Trophoblast cell (in vitro differentiated cells and primary cell): ENCODE data around the gene TIMELESS.

Experiments
- DNase-seq, 2 donors: peaks; one replicate each; pipeline ENCODE4 v3.0.0-alpha.2; 2016
- H2AFZ ChIP-seq: 2 replicates; pipeline ENCODE4 v1.6.1; 2013; ENCODE audit warnings: low read length, moderate library complexity, mild to moderate bottlenecking; ENCODE audit not compliant: insufficient read depth, poor library complexity
- H2AK5ac ChIP-seq: 2 replicates; pipeline ENCODE4 v1.6.1; 2013; ENCODE audit warnings: mild to moderate bottlenecking, low read length
- H2BK120ac ChIP-seq: 2 replicates; pipeline ENCODE4 v1.6.1; 2013; ENCODE audit warnings: low read length, mild to moderate bottlenecking, moderate library complexity; ENCODE audit not compliant: insufficient read depth, poor library complexity
- H2BK12ac ChIP-seq: 2 replicates; pipeline ENCODE4 v1.6.1; 2013; ENCODE audit warnings: mild to moderate bottlenecking, low read length, moderate library complexity
- H2BK5ac ChIP-seq: 2 replicates; pipeline ENCODE4 v1.6.1; 2013; ENCODE audit warnings: low read length, low read depth, moderate library complexity, mild to moderate bottlenecking; ENCODE audit not compliant: poor library complexity
- H3K14ac ChIP-seq: 2 replicates; pipeline ENCODE4 v1.6.1; 2013; ENCODE audit warnings: mild to moderate bottlenecking, low read length
- H3K18ac ChIP-seq: 2 replicates; pipeline ENCODE4 v1.6.1; 2013; ENCODE audit warnings: mild to moderate bottlenecking, low read length
- H3K23ac ChIP-seq: 2 replicates; pipeline ENCODE4 v1.6.1; 2013; ENCODE audit warnings: low read length
- H3K27ac ChIP-seq: 2 replicates; pipeline ENCODE4 v1.5.1; 2013; ENCODE audit warnings: low read depth, mild to moderate bottlenecking, inconsistent platforms, low read length, moderate library complexity
- H3K27me3 ChIP-seq: 2 replicates; pipeline ENCODE4 v1.6.1; 2013; ENCODE audit warnings: inconsistent platforms, mild to moderate bottlenecking, low read length, moderate library complexity; ENCODE audit not compliant: insufficient read depth
- H3K36me3 ChIP-seq, 2 experiments: 1 replicate in 1 of 2; 2 replicates in 1 of 2; pipeline ENCODE4 v1.6.1; 2013; ENCODE audit warnings: low read length in 2 of 2, mild to moderate bottlenecking in 2 of 2, moderate library complexity in 1 of 2; ENCODE audit not compliant: insufficient read depth in 2 of 2, control insufficient read depth in 1 of 2
- H3K4ac ChIP-seq: 2 replicates; pipeline ENCODE4 v1.6.1; 2013; ENCODE audit warnings: low read depth, mild to moderate bottlenecking, low read length, moderate library complexity
- H3K4me1 ChIP-seq, 2 experiments: 1 replicate in 1 of 2; 2 replicates in 1 of 2; pipeline ENCODE4 v1.6.1; 2013; ENCODE audit warnings: low read length in 2 of 2, mild to moderate bottlenecking in 2 of 2, moderate library complexity in 1 of 2; ENCODE audit not compliant: insufficient read depth in 2 of 2, control insufficient read depth in 1 of 2
- H3K4me2 ChIP-seq: 2 replicates; pipeline ENCODE4 v1.6.1; 2013; ENCODE audit warnings: inconsistent platforms, mild to moderate bottlenecking, low read length, moderate library complexity
- H3K4me3 ChIP-seq: 2 replicates; pipeline ENCODE4 v1.5.1; 2013; ENCODE audit warnings: mild to moderate bottlenecking, low read depth, low read length, inconsistent platforms
- H3K79me1 ChIP-seq: one replicate; pipeline ENCODE4 v1.6.1; 2013; ENCODE audit warnings: low read length
- H3K79me2 ChIP-seq: 2 replicates; pipeline ENCODE4 v1.6.1; 2013; ENCODE audit warnings: low read length, mild to moderate bottlenecking; ENCODE audit not compliant: control insufficient read depth, insufficient read depth, poor library complexity
- H3K9ac ChIP-seq: 2 replicates; pipeline ENCODE4 v1.6.1; 2013; ENCODE audit warnings: mild to moderate bottlenecking, low read length
- H3K9me3 ChIP-seq: 2 replicates; pipeline ENCODE4 v1.6.1; 2013; ENCODE audit warnings: low read depth, mild to moderate bottlenecking, control low read depth, inconsistent platforms, low read length; ENCODE audit not compliant: insufficient read depth
- H4K12ac ChIP-seq: 2 replicates; pipeline ENCODE4 v1.6.1; 2013; ENCODE audit warnings: low read depth, mild to moderate bottlenecking, low read length, moderate library complexity
- H4K8ac ChIP-seq: 2 replicates; pipeline ENCODE4 v1.6.1; 2013; ENCODE audit warnings: low read depth, mild to moderate bottlenecking, low read length, moderate library complexity
- H4K91ac ChIP-seq: one replicate; pipeline ENCODE4 v1.6.1; 2013; ENCODE audit warnings: low read depth, mild to moderate bottlenecking, low read length, moderate library complexity
- WGBS: extraction: QIAGEN DNeasy Blood & Tissue Kit; methylation state at CpG from one replicate; pipeline ENCODE4 v1.1.7; 2013; ENCODE audit warnings: missing lambda C conversion rate; ENCODE audit not compliant: insufficient read length, insufficient coverage; ENCODE audit errors: extremely low coverage; 5-methylcytosine and 5-hydroxymethylcytosine counted together

Gene TIMELESS

DNA sequence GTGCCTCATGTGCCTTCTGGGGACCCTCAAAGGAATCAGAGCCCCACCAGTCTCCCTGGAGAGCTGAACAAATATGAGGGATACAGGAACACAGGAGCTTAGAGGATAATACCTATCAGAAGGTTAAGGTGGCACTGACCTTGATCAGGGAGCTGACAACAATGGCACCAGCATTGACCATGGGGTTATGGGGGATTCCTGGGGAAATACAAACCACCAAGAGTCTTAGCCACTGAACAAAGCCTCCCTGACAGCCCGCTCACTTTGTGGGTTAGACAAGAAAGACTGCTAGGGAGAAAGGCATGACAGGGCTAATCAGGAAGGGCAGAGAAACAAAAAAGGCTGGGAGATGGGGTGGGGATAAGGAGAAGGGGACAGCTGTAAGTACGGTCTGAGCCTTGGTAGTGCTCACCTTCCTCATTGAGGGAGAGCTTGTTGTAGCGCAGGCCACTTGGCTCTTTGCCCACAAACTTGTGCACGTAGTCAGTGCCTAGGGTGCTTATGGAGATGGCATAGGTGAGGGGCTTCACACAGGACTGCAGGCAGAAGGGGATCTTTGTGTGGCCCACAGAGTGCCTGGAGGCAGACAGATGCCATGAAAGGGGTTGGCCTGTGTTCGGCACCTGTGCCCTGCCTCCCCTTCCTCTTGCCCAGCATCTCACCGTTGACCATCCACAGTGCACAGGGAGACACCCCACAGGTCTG is 28.4 kb upstream of the TIMELESS start:
- DNase-seq, result no peak
- Histone ChIP-seq H2BK120ac (no peak overlapping the region), H3K14ac (no peak overlapping the region), H2AFZ (no peak overlapping the region), H3K36me3 (no peaks in the 10 kb centered on the region), H3K4ac (no peak overlapping the region), H3K79me1 (no peaks in the 10 kb centered on the region), H3K23ac (no peak overlapping the region), H3K27ac (no peak overlapping the region), H3K9me3 (no peaks in the 10 kb centered on the region), H2AK5ac (no peak overlapping the region), H3K27me3 (no peaks in the 10 kb centered on the region), H3K4me1 (no peaks in the 10 kb centered on the region), H3K4me2 (no peak overlapping the region), H4K91ac (no peak overlapping the region), H3K4me3 (no peak overlapping the region), H4K8ac (no peak overlapping the region), H2BK5ac (no peak overlapping the region), H2BK12ac (no peak overlapping the region), H3K18ac (no peak overlapping the region), H4K12ac (no peak overlapping the region), H3K9ac (no peak overlapping the region), H3K79me2 (no peaks in the 10 kb centered on the region)
- WGBS, result no CpG with 5 or more reads among the region's 6 CpGs

DNA sequence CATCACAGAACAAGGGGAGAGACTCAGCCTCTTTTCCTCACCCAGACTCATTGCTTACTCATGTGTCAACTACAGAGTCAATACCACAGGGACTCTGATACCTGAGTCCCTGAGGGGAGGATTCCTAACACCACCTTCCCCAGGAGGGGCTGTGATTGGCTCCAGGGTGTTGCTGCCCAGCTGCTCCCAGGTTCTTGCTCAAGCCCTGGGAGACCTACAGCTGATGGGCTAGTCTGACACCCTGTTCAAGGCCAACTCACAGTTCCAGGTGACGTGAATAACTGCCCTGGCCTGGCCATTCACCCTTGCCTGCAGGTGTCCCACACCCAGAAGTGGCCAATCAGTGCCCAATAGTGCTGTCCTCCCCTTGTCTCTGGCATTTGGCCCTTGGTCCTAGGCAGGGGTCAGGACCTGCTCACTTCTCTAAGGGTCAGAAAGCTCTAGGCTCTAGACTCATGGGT is 27.8 kb upstream of the TIMELESS start:
- WGBS, result no CpG with 5 or more reads among the region's 1 CpG
- Histone ChIP-seq H3K4me3 (no peak overlapping the region), H2BK12ac (no peak overlapping the region), H3K36me3 (no peaks in the 10 kb centered on the region), H2BK120ac (no peak overlapping the region), H3K27me3 (no peaks in the 10 kb centered on the region), H3K79me1 (no peaks in the 10 kb centered on the region), H3K27ac (no peak overlapping the region), H3K79me2 (no peaks in the 10 kb centered on the region), H3K4ac (no peak overlapping the region), H3K4me1 (no peaks in the 10 kb centered on the region), H3K4me2 (no peak overlapping the region), H3K18ac (no peak overlapping the region), H3K14ac (no peak overlapping the region), H3K23ac (no peak overlapping the region), H2AFZ (no peak overlapping the region), H2BK5ac (no peak overlapping the region), H4K12ac (no peak overlapping the region), H3K9ac (no peak overlapping the region), H2AK5ac (no peak overlapping the region), H4K91ac (no peak overlapping the region), H4K8ac (no peak overlapping the region), H3K9me3 (no peaks in the 10 kb centered on the region)
- peak; percentile 63 to 75 for DNase-seq

DNA sequence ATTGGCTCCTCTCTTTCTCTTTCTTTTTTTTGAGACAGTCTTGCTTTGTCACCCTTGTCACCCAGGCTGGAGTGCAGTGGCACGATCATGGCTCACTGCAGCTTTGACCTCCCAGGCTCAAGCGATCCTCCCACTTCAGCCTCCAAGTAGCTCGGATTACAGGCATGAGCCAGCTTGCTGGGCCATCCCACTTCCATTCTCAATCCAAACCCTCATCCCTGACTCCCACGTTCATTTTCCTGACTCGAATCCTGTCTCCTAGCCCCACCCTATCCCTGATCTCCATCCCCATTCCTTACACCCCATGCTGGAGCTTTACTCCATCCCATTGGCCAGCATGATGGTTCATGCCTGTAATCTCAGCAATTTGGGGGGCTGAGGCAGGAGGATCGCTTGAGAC is 26.9 kb upstream of the TIMELESS start:
- H3K9me3 ChIP-seq, result no peaks in the 10 kb centered on the region
- no peak overlapping the region for H2BK5ac ChIP-seq
- H4K8ac ChIP-seq, result no peak overlapping the region
- H3K4ac ChIP-seq, result no peak overlapping the region
- H3K14ac ChIP-seq, result no peak overlapping the region
- no peak overlapping the region for H3K27ac ChIP-seq
- no peak overlapping the region for H2BK120ac ChIP-seq
- H2AFZ ChIP-seq, result no peak overlapping the region
- no peak overlapping the region for H2BK12ac ChIP-seq
- no peak overlapping the region for H3K4me2 ChIP-seq
- no peak for DNase-seq
- WGBS, result 100% methylated on average over 2 of the region's 6 CpGs
- no peak overlapping the region for H4K91ac ChIP-seq
- H3K4me1 ChIP-seq, result no peaks in the 10 kb centered on the region
- H3K27me3 ChIP-seq, result no peaks in the 10 kb centered on the region
- no peaks in the 10 kb centered on the region for H3K36me3 ChIP-seq
- no peak overlapping the region for H2AK5ac ChIP-seq
- H3K18ac ChIP-seq, result no peak overlapping the region
- no peaks in the 10 kb centered on the region for H3K79me2 ChIP-seq
- no peak overlapping the region for H3K4me3 ChIP-seq
- H3K23ac ChIP-seq, result no peak overlapping the region
- no peaks in the 10 kb centered on the region for H3K79me1 ChIP-seq
- H3K9ac ChIP-seq, result no peak overlapping the region
- H4K12ac ChIP-seq, result no peak overlapping the region

DNA sequence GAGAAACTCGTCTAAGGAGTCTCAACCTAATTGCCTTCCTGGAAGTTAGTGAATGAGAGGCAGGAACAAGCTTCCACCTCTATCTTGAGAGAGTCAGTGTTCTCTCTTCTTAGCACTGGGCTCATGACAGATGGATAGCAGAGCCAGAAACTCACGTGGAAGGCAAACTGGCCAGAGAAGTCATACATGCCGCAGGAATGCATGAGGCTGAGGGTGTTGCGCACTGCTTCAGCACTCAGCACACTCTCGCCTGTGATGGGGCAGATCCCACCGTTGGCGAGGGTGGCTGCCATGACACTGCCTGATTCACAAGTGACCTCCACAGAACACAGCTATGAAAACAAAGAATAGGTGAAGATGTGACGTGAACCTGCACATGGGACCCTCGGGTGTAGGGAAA is 25.2 kb upstream of the TIMELESS start:
- Histone ChIP-seq H3K27ac (no peak overlapping the region), H3K36me3 (no peaks in the 10 kb centered on the region), H3K4ac (no peak overlapping the region), H3K23ac (no peak overlapping the region), H3K79me1 (no peaks in the 10 kb centered on the region), H2BK120ac (no peak overlapping the region), H3K18ac (no peak overlapping the region), H2BK5ac (no peak overlapping the region), H3K4me2 (no peak overlapping the region), H2BK12ac (no peak overlapping the region), H4K91ac (no peak overlapping the region), H2AK5ac (no peak overlapping the region), H3K4me3 (no peak overlapping the region), H3K9me3 (no peaks in the 10 kb centered on the region), H3K27me3 (no peaks in the 10 kb centered on the region), H3K9ac (no peak overlapping the region), H3K4me1 (peaks cover 0 to under 1% of the 10 kb centered on the region in 2 experiments), H4K8ac (no peak overlapping the region), H4K12ac (no peak overlapping the region), H3K14ac (no peak overlapping the region), H2AFZ (no peak overlapping the region), H3K79me2 (no peaks in the 10 kb centered on the region)
- no CpG with 5 or more reads among the region's 9 CpGs for WGBS
- DNase-seq, result no peak
